Progenitor cell of endocrine pancreas (in vitro differentiated cells): Measurements from ENCODE around the gene SGO1. TPM values are rescaled to one million over a fixed set of nuclear protein-coding genes. Genes with fewer than 3 reads are reported as not detected.
"Not testable (repeated sequence)": the region's sequence is repeated elsewhere in the genome, so short reads cannot be mapped to it uniquely, and the experiment has no call there.

Source experiments
- DNase-seq: peaks from one replicate; pipeline ENCODE4 v3.0.0; 2021; ENCODE audit warnings: low spot score; ENCODE audit not compliant: unreplicated experiment
- H3K27ac Mint-ChIP-seq: 2 replicates; pipeline ENCODE4 v1.8.0; 2021; ENCODE audit warnings: mild to moderate bottlenecking, moderate library complexity, mixed read lengths
- H3K27me3 Mint-ChIP-seq: 2 replicates; pipeline ENCODE4 v1.8.0; 2021; ENCODE audit warnings: mixed read lengths
- H3K36me3 Mint-ChIP-seq: 2 replicates; pipeline ENCODE4 v1.8.0; 2022; ENCODE audit warnings: mixed read lengths; ENCODE audit not compliant: insufficient read depth
- H3K4me1 Mint-ChIP-seq: 2 replicates; pipeline ENCODE4 v1.8.0; 2021; ENCODE audit warnings: low read depth, mixed read lengths
- H3K4me3 Mint-ChIP-seq: 2 replicates; pipeline ENCODE4 v1.8.0; 2021; ENCODE audit warnings: low read depth, mild to moderate bottlenecking, moderate library complexity, mixed read lengths
- H3K9me3 Mint-ChIP-seq: 2 replicates; pipeline ENCODE4 v1.8.0; 2021; ENCODE audit warnings: low read depth, mixed read lengths
- total RNA-seq: library from RNA; stranded (reverse); gene quantifications from 2 replicates; pipeline ENCODE4 v1.2.1, GENCODE V29; 2021
- TF ChIP-seq, protein P1 (sequence below): fragments of 200-600 bp; sonication (generic); IDR thresholded peaks from one replicate; pipeline ENCODE4 v1.5.0; 2021; ENCODE audit warnings: antibody characterized with exemption, mild to moderate bottlenecking; ENCODE audit not compliant: unreplicated experiment

SGO1 gene
- total RNA-seq, 1 donor from 2014 or later: 14.8 TPM

DNA sequence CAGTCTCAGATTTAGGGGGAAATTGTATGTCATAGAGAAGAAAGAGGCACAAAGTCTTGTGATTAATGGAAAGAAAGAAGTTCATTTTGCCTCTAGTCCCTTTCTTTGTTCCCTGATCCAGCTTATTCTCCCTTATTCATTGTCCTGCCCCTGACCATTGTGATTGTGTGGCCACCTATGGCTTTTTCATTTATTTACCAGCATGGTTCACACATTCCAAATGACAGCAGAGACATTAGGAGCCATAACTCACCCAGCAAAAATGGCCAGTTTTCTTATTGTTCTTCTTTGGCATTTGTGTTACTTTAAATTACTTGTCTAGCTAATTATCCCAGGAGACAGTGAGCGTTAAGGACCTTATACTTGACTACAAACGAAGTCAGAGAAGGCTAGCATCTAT is 36.3 kb upstream of the SGO1 start:
- Mint-ChIP-seq H3K27ac (no peak overlapping the region), H3K27me3 (no peaks in the 10 kb centered on the region), H3K4me1 (no peaks in the 10 kb centered on the region), H3K9me3 (no peaks in the 10 kb centered on the region), H3K36me3 (no peaks in the 10 kb centered on the region), H3K4me3 (no peak overlapping the region)
- TF ChIP-seq, protein P1, sequence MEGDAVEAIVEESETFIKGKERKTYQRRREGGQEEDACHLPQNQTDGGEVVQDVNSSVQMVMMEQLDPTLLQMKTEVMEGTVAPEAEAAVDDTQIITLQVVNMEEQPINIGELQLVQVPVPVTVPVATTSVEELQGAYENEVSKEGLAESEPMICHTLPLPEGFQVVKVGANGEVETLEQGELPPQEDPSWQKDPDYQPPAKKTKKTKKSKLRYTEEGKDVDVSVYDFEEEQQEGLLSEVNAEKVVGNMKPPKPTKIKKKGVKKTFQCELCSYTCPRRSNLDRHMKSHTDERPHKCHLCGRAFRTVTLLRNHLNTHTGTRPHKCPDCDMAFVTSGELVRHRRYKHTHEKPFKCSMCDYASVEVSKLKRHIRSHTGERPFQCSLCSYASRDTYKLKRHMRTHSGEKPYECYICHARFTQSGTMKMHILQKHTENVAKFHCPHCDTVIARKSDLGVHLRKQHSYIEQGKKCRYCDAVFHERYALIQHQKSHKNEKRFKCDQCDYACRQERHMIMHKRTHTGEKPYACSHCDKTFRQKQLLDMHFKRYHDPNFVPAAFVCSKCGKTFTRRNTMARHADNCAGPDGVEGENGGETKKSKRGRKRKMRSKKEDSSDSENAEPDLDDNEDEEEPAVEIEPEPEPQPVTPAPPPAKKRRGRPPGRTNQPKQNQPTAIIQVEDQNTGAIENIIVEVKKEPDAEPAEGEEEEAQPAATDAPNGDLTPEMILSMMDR: no peak
- no peak for DNase-seq

DNA sequence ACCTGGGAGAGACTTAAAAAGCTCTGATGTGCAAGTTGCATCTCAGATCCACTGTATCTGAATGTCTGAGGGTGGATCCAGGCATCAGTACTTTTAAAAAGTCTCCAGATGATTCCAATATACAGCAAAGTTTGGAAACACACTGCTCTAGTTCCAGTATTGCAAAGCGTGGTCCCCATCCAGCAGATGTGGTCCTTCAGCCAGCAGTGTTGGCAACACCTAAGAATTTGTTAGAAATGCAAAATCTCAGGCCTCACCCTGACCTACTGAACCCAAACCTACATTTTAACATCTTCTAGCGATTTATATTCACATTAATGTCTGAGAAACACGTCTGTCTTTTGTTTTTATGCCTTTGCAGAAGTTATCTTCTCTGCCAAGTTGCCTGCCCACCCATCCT is 32.2 kb upstream of the SGO1 start:
- DNase-seq: no peak
- TF ChIP-seq, protein P1: no peak
- no peaks in the 10 kb centered on the region for H3K36me3 Mint-ChIP-seq
- H3K27ac Mint-ChIP-seq: no peak overlapping the region
- no peaks in the 10 kb centered on the region for H3K4me1 Mint-ChIP-seq
- no peak overlapping the region for H3K4me3 Mint-ChIP-seq
- no peaks in the 10 kb centered on the region for H3K27me3 Mint-ChIP-seq
- no peaks in the 10 kb centered on the region for H3K9me3 Mint-ChIP-seq

DNA sequence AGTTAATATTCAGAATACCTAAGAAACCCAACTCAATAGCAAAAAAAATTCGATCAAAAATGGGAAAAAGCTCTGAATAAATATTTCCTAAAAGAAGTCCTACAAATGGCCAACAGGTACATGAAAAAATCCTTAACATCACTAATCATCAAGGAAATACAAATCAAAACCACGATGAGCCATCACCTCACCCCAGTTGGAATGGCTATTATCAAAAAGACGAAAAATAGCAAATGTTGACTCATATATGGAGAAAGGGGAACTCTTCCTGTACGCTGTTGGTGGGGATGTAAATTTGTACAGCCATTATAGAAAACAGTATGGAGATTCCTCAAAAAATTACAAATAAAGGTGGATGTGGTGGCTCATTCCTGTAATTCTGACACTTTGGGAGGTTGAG is 29.6 kb upstream of the SGO1 start:
- TF ChIP-seq, protein P1: no peak
- no peak overlapping the region for H3K4me3 Mint-ChIP-seq

DNA sequence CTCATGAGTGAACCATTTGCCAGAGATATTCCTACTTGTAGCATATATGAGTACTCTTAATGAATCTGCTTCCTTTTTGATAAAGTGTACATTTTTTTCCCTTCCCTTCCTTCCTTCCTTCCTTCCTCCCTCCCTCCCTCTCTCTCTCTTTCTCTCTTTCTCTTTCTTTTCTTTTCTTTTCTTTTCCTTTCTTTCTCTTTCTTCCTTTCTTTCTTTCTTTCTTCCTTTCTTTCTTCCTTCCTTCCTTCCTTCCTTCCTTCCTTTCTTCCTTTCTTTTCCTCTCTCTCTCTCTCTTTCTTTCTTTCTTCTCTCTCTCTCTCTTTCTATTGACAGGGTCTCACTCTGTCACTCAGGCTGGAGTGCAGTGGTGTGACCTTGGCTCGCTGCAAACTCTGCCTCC is 27.5 kb upstream of the SGO1 start:
- not testable (repeated sequence) for H3K4me3 Mint-ChIP-seq, H3K27ac Mint-ChIP-seq, DNase-seq, H3K4me1 Mint-ChIP-seq, H3K36me3 Mint-ChIP-seq, H3K9me3 Mint-ChIP-seq, H3K27me3 Mint-ChIP-seq

More for the DNA sequence above, 29.6 kb upstream of the SGO1 start:
- no peaks in the 10 kb centered on the region for H3K9me3 Mint-ChIP-seq
- no peak for DNase-seq
- H3K27me3 Mint-ChIP-seq: no peaks in the 10 kb centered on the region
- no peak overlapping the region for H3K27ac Mint-ChIP-seq
- H3K36me3 Mint-ChIP-seq: no peaks in the 10 kb centered on the region
- no peaks in the 10 kb centered on the region for H3K4me1 Mint-ChIP-seq

DNA sequence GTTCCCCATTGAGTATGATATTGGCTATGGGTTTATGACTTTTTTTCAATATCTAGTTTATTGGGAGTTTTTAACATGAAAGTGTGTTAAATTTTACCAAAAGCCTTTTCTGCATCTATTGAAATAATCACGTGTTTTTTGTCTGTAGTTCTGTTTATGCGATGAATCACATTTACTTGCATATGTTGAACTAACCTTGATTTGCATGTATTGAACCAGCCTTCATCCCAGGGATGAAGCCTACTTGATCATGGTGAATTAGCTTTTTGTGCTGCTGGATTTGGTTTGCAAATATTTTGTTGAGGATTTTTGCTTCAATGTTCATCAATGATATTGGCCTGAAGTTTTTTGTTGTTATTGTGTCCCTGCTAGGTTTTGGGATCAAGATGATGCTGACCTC is 21.9 kb upstream of the SGO1 start:
- not testable (repeated sequence) for H3K4me3 Mint-ChIP-seq, DNase-seq, H3K27me3 Mint-ChIP-seq, H3K4me1 Mint-ChIP-seq, H3K9me3 Mint-ChIP-seq, H3K36me3 Mint-ChIP-seq, H3K27ac Mint-ChIP-seq

DNA sequence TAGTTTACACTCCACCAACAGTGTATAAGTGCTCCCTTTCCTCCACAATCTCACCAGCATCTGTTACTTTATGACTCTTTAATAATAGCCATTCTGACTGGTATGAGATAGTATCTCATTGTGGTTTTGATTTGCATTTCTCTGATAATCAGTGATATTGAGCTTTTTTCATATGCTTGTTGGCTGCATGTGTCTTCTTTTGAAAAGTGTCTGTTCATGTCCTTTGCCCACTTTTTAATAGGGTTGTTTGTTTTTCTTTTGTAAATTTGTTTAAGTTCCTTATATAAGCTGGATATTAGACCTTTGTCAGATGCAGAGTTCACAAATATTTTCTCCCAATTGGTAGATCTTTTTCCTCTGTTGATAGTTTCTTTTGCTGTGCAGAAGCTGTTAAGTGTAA is 19.9 kb upstream of the SGO1 start:
- not testable (repeated sequence) for H3K27me3 Mint-ChIP-seq, H3K4me3 Mint-ChIP-seq, DNase-seq, H3K27ac Mint-ChIP-seq, H3K4me1 Mint-ChIP-seq, H3K36me3 Mint-ChIP-seq, H3K9me3 Mint-ChIP-seq

DNA sequence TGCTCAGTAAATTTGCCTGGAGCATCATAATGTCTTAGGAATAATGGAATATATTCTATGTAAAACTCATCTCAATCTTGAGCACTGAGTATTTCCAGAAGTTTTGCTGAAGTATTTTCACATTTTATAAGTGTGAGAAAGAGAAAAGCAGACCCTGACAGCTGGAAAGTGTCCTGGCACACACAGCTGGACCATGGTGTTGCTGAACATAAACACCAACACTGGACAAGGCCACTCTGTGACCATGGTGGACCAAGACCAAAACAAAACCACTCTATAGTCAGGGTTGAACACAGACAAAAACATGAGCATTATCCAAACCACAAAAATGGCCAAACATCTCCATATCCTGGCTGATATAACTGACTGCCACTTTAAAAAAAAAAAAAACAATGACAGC is 15.1 kb upstream of the SGO1 start:
- peaks cover 5% of the 10 kb centered on the region for H3K9me3 Mint-ChIP-seq
- TF ChIP-seq, protein P1: no peak
- no peaks in the 10 kb centered on the region for H3K27me3 Mint-ChIP-seq
- H3K27ac Mint-ChIP-seq: no peak overlapping the region
- no peaks in the 10 kb centered on the region for H3K36me3 Mint-ChIP-seq
- no peaks in the 10 kb centered on the region for H3K4me1 Mint-ChIP-seq
- DNase-seq: no peak
- H3K4me3 Mint-ChIP-seq: no peak overlapping the region
